NCI-H82 treated with DMSO at 0.1 percent for 48 hours (cell line): ENCODE results near the gene HOXD10.

ENCODE experiments used
- DNase-seq: peaks from one replicate; lab custom pipeline; 2025; ENCODE audit not compliant: unreplicated experiment; lab: John Stamatoyannopoulos, UW

Gene HOXD10

GRCh38 chr2:176105730-176106580 is 10.6 kb upstream of the HOXD10 start:
- DNase-seq: no peak

GRCh38 chr2:176106581-176107539 is 9.7 kb upstream of the HOXD10 start, which contains the start of gene HOXD11:
Gene HOXD11, plus strand, starts transcription at chr2:176107280. Its CDS starts 76 bp downstream, at chr2:176107356.
- no peak for DNase-seq

GRCh38 chr2:176107731-176108181 is 8.8 kb upstream of the HOXD10 start:
- DNase-seq: no peak

GRCh38 chr2:176109192-176109901 is 7.2 kb upstream of the HOXD10 start:
- no peak for DNase-seq

- DNase-seq: no peak
Measured at GRCh38 chr2:176109946-176110345, 6.6 kb upstream of the HOXD10 start.

GRCh38 chr2:176110415-176111308 is 5.9 kb upstream of the HOXD10 start:
- DNase-seq: no peak

GRCh38 chr2:176111309-176111663 is 5.3 kb upstream of the HOXD10 start:
- peak; percentile 72 for DNase-seq

GRCh38 chr2:176111846-176112374 is 4.7 kb upstream of the HOXD10 start:
- DNase-seq: no peak

- no peak for DNase-seq
Measured at GRCh38 chr2:176112375-176113302, 3.9 kb upstream of the HOXD10 start.

GRCh38 chr2:176114120-176114929 is 2.3 kb upstream of the HOXD10 start:
- no peak for DNase-seq

GRCh38 chr2:176114930-176115625 is 1.5 kb upstream of the HOXD10 start:
- no peak for DNase-seq

GRCh38 chr2:176117162-176117822 is 714 bp downstream of the HOXD10 start:
- DNase-seq: no peak

GRCh38 chr2:176117823-176118371 is 1.3 kb downstream of the HOXD10 start:
- no peak for DNase-seq

- peak; percentile 68 for DNase-seq
Measured at GRCh38 chr2:176118601-176119339, 2.2 kb downstream of the HOXD10 start.

GRCh38 chr2:176120364-176121189 is 4.0 kb downstream of the HOXD10 start:
- DNase-seq: no peak
